IMR-90 (cell line): ENCODE results near the gene CD2.

Experiments used
- BHLHE40 ChIP-seq: fragments of 150-350 bp; IDR thresholded peaks from 2 replicates; pipeline ENCODE4 v1.6.1; 2016; ENCODE audit warnings: mild to moderate bottlenecking, low read depth, low read length
- CHD1 ChIP-seq: IDR thresholded peaks from 2 replicates; pipeline ENCODE4 v1.6.1; 2012; ENCODE audit warnings: low read depth, low read length, improper control_type of control experiment
- CTCF ChIP-seq: conservative IDR thresholded peaks from 2 replicates; pipeline ENCODE4 v1.5.1; 2012; ENCODE audit warnings: mild to moderate bottlenecking, low read depth, low read length, improper control_type of control experiment
- ELK1 ChIP-seq: fragments of 150-350 bp; IDR thresholded peaks from 2 replicates; pipeline ENCODE4 v1.6.1; 2016; ENCODE audit warnings: low read depth, mild to moderate bottlenecking, low read length, moderate library complexity, borderline replicate concordance
- MAFK ChIP-seq: IDR thresholded peaks from 2 replicates; pipeline ENCODE4 v1.6.1; 2012; ENCODE audit warnings: low read depth, low read length, improper control_type of control experiment
- MAZ ChIP-seq: IDR thresholded peaks from 2 replicates; pipeline ENCODE4 v1.6.1; 2012; ENCODE audit warnings: low read depth, mild to moderate bottlenecking, low read length, improper control_type of control experiment, moderate library complexity, borderline replicate concordance
- MXI1 ChIP-seq: IDR thresholded peaks from 2 replicates; pipeline ENCODE4 v1.6.1; 2012; ENCODE audit warnings: low read depth, mild to moderate bottlenecking, low read length, moderate library complexity, borderline replicate concordance
- NFE2L2 ChIP-seq: fragments of 150-350 bp; IDR thresholded peaks from 2 replicates; pipeline ENCODE4 v1.6.1; 2016; ENCODE audit warnings: low read depth, mild to moderate bottlenecking, low read length
- POLR2A ChIP-seq: IDR thresholded peaks from 2 replicates; pipeline ENCODE4 v1.6.1; 2012; ENCODE audit warnings: mild to moderate bottlenecking, low read depth, low read length
- RAD21 ChIP-seq: IDR thresholded peaks from 2 replicates; pipeline ENCODE4 v1.6.1; 2012; ENCODE audit warnings: low read length, improper control_type of control experiment
- RCOR1 ChIP-seq: IDR thresholded peaks from 2 replicates; pipeline ENCODE4 v1.6.1; 2012; ENCODE audit warnings: mild to moderate bottlenecking, low read length, improper control_type of control experiment; ENCODE audit not compliant: insufficient replicate concordance
- RFX5 ChIP-seq: IDR thresholded peaks from 2 replicates; pipeline ENCODE4 v1.8.0; 2012; ENCODE audit warnings: low read depth, mild to moderate bottlenecking, low read length, moderate library complexity
- SMC3 ChIP-seq: fragments of 150-350 bp; IDR thresholded peaks from 2 replicates; pipeline ENCODE4 v1.6.1; 2016; ENCODE audit warnings: low read depth, mild to moderate bottlenecking, antibody characterized with exemption, low read length, moderate library complexity

GRCh38 chr1:116795482-116795829 lies 41.2 kb downstream of the CD2 start:
- TF ChIP-seq SMC3 (no peak), MAZ (no peak), POLR2A (no peak), RAD21 (no peak), CTCF (no peak), MXI1 (no peak), CHD1 (no peak), RFX5 (no peak), MAFK (no peak), RCOR1 (no peak), ELK1 (no peak), NFE2L2 (no peak), BHLHE40 (no peak)
